ENCODE results near the gene TRPM5.

GRCh38 chr11:2410616-2411015, 33.7 kb downstream of the TRPM5 start:
- TF ChIP-seq, protein P1, sequence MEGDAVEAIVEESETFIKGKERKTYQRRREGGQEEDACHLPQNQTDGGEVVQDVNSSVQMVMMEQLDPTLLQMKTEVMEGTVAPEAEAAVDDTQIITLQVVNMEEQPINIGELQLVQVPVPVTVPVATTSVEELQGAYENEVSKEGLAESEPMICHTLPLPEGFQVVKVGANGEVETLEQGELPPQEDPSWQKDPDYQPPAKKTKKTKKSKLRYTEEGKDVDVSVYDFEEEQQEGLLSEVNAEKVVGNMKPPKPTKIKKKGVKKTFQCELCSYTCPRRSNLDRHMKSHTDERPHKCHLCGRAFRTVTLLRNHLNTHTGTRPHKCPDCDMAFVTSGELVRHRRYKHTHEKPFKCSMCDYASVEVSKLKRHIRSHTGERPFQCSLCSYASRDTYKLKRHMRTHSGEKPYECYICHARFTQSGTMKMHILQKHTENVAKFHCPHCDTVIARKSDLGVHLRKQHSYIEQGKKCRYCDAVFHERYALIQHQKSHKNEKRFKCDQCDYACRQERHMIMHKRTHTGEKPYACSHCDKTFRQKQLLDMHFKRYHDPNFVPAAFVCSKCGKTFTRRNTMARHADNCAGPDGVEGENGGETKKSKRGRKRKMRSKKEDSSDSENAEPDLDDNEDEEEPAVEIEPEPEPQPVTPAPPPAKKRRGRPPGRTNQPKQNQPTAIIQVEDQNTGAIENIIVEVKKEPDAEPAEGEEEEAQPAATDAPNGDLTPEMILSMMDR (IDR thresholded peaks at IDR 0.05) = no peak
- no peak for TF ChIP-seq POLR2A (IDR thresholded peaks at IDR 0.05)
